Ammon's horn (tissue), 1 donor: Measurements from ENCODE around the gene ADGRF1.
"Not testable (repeated sequence)": the region's sequence is repeated elsewhere in the genome, so short reads cannot be mapped to it uniquely, and the experiment has no call there.

Experiments
- DNase-seq: peaks from one replicate; pipeline ENCODE4 v3.0.0-alpha.2; 2016; ENCODE audit warnings: low spot score

ADGRF1 gene

GRCh38 chr6:47061309-47062300 is 19.5 kb upstream of the ADGRF1 start:
- peak; percentile 71 for DNase-seq

DNA sequence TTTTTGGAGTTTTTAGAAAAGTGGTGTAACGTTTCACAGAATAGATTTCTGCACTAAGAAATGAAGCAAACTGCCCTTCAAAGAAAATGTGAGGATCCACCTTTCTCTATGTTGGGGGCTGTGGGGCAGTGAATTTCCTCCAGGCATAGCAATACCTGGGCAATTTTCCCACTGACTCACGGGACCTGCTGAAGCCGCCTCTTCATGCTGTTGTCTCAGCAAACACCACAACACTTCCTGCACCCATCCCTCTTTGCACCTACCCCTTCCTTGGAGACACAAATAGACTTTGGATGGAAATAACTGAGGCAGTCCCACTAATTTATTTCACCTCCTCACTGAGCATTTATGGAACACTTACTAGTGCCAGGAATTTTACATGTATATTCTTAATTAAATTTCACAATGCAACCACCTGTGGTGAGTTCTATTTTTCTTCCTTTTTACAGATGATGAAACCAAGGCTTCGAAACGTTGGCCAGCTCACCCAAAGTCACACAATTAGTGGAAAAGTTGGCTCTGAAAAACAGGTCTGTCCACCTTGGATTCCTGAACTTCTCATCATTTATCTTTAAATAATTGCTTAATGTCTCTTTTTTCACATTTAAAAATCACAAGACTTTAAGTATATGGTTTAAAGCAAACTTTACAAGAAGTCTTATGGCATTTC is 17.2 kb upstream of the ADGRF1 start:
- DNase-seq, result no peak

DNA sequence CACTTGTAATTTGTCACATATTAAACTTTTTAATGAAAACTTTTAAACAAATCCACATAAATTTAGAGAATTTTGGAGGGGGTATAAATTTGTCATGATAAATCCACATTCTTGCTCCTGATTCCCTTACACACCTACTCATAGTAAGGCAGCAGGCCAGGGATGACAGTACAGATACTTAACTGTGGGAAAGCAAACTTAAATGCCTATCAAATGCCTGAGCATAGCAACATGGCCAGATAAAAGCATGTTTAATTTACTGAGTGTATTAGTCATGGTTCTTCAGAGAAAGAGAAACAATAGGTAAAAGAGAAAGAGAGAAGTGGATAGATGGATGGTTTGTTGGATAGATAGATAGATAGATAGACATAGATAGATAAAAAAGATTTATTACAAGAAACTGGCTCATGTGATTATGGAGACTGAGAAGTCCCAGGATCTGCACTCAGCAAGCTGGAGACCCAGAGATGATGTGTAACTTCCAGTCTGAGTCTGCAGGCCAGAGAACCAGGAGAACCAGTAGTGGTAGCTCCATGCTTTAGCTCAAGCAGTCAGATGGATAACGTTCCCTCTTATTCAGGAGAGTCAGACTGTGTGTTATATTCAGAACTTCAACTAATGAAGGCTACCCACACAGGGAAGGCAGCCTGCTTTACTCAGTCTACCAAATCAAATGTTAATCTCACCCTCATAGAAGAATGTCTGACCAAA is 15.9 kb upstream of the ADGRF1 start:
- no peak for DNase-seq

DNA sequence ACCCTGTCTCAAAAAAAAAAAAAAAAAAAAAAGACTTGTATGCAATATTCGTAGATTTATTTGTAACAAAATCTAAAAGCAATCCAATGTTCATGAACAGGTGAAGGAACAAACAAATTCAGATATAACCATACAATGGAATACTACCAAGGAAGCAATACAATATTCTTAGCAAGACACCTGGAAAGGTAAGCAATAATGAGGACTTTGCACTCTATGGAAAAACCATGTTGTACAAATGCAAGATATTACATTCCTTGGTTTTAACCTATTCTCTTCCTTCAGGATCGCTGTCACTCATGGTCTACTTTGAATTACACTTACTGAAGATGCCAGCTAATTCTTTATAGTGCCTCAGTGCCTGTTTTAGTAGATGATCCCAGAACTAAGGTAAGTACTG is 14.7 kb upstream of the ADGRF1 start:
- no peak for DNase-seq

DNA sequence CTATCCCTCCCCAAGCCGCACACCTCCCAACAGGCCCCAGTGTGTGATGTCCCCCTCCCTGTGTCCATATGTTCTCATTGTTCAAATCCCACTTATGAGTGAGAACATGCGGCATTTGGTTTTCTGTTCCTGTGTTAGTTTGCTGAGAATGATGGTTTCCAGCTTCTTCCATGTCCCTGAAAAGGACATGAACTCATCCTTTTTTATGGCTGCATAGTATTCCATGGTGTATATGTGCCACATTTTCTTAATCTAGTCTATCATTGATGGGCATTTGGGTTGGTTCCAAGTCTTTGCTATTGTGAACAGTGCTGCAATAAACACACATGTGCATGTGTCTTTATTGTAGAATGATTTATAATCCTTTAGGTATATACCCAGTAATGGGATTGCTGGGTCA is 12.2 kb upstream of the ADGRF1 start:
- not testable (repeated sequence) for DNase-seq

- no peak for DNase-seq
These were observed 6.5 kb upstream of the ADGRF1 start for GRCh38 chr6:47048638-47049037.

DNA sequence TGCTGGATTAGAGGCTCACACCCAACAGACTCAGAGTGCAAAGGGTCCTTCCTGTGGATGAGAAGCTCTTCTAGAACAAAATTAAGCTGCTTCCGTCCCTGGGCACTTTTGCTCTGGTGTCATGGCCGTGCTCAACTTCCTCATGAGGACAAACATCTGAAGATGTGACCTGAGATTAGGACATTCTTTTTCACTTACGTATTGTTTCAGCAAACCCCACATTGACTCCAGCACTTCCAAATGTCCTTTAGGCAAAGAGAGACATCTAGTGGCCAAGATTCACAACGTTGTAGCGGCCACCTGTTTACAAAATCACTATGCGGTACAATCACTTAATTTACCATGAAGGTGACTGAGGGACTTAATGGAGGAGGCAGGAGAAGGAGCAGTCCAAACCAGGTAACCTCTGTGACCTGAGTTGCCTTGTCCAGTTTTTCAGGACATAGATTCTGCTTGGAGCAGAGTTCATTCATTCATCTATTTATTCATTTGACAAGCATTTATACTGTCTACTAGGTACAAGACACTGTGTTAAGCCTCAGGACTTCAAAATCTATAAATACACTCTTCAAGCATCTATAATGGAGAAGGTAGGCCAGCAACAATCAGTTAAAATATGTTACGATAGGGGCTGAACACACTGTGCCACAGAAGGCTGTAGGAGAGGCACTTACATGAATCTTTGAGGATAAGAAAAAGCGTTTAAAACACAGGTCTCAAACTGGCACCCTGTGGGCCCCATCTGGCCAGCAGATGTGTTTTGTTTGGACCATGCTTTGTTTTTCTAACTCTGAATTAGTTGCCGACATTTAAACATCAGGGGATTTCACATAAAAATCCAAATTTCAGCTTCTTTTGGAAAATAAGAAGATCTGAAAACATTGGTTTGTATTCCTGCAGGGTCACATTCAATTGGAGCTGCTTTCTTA is 5.6 kb upstream of the ADGRF1 start:
- DNase-seq, result peak; percentile 83

DNA sequence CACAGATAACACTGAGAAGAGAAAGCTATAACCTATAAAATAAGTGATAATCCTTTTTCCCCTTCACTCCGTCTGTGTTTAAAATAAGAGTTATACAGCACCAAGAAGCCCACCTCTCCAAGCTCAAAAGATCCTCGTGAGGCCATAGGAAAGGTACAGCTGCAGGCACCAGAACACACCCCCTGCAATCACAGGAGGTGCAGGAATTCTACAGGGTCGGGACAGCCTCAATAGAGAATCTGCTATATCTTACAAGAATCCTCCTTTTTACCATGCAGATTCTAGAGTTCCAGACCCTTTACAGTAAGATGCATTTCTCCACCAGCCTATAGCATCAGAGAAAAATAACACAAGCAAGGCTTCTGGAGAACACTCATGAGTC is 5.0 kb upstream of the ADGRF1 start:
- no peak for DNase-seq

DNA sequence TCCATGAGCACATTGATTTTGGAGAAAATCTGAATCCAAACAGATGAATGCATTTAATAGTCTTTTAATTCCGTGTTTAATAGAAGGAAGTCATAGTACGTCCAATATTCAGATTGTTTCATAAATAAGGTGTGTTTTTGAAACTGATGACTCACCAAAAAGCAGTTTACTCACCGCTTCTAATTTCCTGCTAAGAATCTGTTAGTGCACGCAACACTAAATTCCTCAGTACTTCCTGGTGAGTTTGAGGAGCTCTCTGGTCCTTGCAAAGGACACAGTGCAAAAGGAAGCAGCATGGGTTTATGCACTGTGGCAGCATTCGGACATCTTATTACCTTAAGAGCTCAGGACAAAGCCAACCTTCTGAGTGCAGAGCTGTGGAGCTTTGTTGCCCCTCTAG is 2.3 kb upstream of the ADGRF1 start:
- DNase-seq, result no peak

DNA sequence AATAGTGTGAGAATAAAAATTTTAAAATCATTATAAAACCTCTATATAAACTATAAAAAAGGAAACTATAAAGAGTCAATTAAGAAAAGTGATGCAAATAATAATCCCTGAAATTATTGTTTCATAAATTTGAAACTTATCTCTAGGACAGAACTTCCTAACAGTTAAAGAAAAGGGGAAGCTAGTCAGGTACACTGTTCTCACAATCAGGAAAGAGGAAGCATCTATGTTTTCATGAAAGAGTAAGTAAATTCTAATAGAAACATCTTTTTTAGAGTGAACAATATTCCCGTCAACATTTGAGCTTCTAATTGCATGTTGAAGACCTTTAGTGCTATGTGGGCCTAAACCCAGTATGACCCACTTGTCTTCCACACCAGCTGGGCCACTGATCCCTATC is 1.2 kb upstream of the ADGRF1 start:
- no peak for DNase-seq

GRCh38 chr6:47041741-47042140 is 391 bp downstream of the ADGRF1 start:
- DNase-seq, result no peak

- peak; percentile 35 for DNase-seq
These were observed 7.2 kb downstream of the ADGRF1 start for GRCh38 chr6:47034926-47035325.

DNA sequence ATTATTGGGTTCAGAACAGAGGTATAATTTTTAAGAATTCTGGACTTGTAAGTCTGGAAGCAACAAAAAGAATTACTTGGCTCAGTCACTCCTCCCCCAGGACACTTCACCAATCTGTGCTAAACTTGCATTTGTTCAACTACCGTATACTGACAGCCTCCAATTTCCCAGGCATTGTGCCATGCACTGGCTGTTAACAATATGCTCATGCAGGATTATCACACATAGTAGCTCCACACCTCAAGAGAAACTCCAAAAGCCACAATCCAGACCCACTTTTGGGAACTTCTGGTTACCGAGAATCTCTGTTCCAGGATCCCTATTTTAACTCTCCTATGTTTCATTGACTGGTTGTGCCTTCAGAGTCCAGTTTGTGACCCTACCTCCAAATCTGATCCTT is 7.7 kb downstream of the ADGRF1 start:
- peak; percentile 12 for DNase-seq

DNA sequence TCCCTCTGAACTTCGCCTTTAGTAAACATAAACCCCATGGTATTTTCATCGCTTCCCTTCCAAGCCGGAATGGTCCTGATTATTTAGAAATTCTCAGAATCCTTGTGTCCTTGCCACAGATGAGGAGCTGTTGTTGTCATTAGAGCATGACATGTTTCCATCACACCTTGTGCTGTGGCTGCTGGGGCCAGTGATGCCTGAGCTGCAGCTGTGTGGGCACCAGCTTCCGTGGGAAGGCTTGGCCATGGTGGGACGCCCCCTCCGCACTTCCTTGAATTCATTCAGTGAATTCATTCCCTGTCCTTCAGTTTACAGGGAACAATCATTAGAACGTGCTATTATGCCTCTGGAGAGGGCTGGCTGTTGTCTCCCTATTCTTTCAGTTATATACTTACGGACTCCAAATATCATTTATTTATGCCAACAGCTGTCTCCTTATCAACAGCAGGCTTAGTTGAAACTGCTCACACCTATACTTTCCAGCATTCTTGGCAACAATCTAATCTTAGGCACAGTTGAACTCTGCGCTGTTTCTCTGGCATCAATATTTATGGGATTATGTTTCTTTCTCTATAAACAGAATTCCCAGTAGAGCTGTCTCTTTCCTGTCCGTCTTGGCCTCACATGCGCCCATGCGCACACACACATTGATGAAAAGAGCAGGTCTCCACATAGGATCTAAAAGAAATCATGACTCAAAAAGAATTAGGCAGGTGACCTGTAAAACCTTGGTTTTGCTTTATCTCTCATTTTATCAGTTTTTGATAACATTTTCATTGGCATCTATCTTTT is 9.0 kb downstream of the ADGRF1 start:
- DNase-seq, result no peak

GRCh38 chr6:47031656-47032055 is 10.5 kb downstream of the ADGRF1 start:
- no peak for DNase-seq

DNA sequence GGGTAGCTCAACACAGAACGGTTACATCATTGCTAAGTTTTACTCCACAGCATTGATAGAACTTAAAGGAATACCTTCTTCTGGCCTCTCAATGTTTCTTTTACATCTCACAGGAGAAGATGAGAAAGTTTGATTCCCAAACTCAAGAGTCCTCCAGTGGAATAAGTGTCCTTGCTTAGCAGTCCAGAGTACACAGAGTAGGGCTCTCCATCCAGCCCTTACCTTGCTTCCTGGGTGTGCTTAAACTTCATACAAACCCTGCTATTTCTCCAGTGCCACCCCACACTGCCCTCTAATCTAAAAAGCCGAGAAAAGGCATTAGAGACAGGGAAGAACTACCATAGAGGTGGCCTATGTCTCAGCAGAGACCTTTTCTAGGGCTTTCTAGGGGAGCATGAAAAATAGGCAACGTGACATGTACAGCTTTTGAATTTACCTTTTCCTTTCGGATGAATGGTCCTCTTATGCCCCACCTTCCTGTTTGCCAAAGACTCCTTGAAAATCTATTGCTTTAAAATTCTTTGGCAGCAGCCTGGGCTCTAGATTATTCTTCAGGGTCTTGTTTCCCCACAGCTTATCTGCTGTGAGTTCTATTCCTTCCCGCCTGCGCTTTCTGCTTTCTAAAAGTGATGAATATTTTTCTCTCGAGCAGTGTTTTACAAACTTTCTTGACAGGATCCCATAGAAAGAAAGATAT is 12.1 kb downstream of the ADGRF1 start:
- no peak for DNase-seq

GRCh38 chr6:47028835-47029360 is 13.2 kb downstream of the ADGRF1 start:
- DNase-seq, result no peak

GRCh38 chr6:47027315-47027714 is 14.8 kb downstream of the ADGRF1 start:
- no peak for DNase-seq

DNA sequence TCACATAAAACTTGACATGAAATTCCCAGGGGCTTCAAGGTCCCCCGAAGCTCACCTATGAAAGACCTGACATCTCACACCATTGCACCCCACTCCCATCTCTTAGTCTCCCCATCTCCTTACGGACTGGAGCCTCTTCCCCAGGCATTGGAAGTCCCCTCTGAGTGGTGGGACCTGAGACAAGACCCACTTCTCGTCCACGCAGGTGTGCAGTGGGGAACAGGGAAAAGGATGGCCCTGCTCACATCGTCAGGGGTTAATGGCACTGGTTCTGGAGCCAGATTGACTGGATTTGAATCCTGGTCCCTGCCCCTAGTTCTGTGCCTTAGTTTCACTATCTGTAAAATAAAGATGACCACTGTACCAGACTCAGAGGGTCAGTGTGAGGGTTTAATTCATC is 15.5 kb downstream of the ADGRF1 start:
- DNase-seq, result no peak

DNA sequence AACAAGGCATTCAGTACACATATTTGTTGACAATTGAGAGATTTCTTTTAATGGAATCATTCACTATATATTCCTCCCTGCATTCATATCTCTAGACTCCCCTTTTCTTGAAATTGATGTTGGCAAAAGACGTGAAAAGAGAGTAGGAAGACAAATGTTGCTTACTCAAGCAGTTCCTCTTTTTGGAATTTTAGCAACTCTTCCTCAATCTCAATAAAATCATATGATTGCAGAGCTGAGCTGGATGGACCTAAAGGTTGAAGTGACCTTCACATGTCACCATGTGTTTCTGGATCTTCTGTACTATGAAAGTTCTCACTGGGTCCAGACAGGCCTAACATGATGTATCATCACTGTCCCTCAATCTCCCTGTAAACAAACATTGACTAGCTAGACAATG is 18.6 kb downstream of the ADGRF1 start:
- no peak for DNase-seq
